Fibroblast of mammary gland (primary cell): Measurements from ENCODE around the gene CNTF.
A peak's percentile ranks its signal among the peaks of the same experiment; 100 is the strongest.

ENCODE experiments used
- DNase-seq: peaks from one replicate; pipeline ENCODE4 v3.0.0-alpha.2; 2010; ENCODE audit warnings: low read depth
- H3K4me3 ChIP-seq: 2 replicates; pipeline ENCODE4 v1.5.1; 2011; ENCODE audit warnings: low read depth, mild to moderate bottlenecking, low read length, moderate library complexity; ENCODE audit not compliant: control insufficient read depth
- TF ChIP-seq, protein P1 (sequence below): conservative IDR thresholded peaks from 2 replicates; pipeline ENCODE4 v1.5.1; 2011; ENCODE audit warnings: low read depth, low read length, inconsistent platforms; ENCODE audit not compliant: control insufficient read depth, insufficient read depth

The CNTF gene

DNA sequence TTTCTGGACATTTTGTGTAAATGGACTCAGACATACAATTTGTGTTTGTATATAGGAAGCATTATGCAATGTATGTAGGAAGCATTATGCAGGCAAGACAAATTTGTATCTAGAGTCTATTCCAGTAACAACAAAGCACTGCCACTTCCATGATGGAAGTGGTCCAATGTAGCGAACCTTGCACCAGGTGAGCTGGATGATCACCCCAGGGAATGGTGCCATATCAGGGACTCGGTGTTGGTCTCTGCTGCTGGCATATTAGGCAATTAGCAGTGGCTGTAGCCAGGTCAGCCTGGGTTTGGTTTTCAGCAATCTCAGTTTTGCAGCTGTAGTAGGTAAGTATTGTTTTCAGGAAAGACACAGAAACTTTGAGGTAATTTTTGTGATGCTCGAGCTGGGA is 30.8 kb upstream of the CNTF start:
- TF ChIP-seq, protein P1, sequence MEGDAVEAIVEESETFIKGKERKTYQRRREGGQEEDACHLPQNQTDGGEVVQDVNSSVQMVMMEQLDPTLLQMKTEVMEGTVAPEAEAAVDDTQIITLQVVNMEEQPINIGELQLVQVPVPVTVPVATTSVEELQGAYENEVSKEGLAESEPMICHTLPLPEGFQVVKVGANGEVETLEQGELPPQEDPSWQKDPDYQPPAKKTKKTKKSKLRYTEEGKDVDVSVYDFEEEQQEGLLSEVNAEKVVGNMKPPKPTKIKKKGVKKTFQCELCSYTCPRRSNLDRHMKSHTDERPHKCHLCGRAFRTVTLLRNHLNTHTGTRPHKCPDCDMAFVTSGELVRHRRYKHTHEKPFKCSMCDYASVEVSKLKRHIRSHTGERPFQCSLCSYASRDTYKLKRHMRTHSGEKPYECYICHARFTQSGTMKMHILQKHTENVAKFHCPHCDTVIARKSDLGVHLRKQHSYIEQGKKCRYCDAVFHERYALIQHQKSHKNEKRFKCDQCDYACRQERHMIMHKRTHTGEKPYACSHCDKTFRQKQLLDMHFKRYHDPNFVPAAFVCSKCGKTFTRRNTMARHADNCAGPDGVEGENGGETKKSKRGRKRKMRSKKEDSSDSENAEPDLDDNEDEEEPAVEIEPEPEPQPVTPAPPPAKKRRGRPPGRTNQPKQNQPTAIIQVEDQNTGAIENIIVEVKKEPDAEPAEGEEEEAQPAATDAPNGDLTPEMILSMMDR: no peak
- no peak for DNase-seq
- no peak overlapping the region for H3K4me3 ChIP-seq

DNA sequence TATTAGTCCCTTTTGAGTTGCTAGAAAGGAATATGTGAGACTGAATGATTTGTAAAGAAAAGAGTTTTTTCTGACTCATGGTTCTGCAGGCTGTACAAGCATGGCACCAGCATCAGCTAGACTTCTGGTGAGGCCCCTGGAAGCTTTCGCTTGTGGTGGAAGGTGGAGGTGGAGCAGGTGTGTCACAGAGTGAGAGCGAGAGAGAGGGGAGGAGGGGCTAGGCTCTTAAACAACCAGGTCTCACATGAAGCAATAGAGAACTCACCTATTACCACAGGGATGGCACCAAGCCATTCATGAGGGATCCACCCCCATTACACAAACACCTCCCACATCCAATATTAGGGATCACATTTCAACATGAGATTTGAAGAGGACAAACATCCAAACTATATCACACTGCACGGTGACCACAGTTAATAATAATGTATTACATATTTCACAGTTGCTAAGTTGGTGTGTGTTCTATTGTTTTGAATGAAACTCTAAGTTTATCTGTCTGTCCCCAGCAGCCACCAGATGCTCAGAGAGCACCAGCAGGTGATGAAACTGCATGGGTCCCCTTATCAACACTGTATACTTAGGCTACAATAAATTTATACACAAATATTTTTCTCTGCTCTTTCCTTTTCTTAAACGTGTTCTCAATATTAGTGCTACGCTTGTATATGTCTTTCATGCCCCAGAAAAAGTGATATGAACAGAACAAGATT is 29.5 kb upstream of the CNTF start:
- no peak for DNase-seq

DNA sequence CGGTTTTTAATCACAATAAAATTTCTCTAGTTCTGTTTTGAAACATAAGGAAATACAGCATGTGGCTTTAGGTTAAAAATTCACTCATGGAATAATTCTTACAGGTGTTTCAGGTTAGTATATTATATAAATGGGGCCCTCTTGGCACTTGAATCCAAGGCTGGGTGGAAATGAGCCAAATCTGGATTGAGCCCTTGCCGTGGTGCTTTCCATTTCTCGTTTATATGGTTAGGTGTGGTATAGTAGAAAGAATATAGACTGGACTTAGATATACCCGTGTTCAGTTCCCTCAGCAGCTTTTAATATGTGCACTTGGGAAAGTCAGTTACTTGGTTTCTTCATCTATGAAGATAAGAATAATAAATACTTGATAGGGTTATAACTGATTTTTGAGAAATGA is 27.6 kb upstream of the CNTF start:
- DNase-seq: no peak
- TF ChIP-seq, protein P1: no peak
- no peak overlapping the region for H3K4me3 ChIP-seq

More for the DNA sequence above, 29.5 kb upstream of the CNTF start:
- H3K4me3 ChIP-seq: no peak overlapping the region
- TF ChIP-seq, protein P1: no peak

DNA sequence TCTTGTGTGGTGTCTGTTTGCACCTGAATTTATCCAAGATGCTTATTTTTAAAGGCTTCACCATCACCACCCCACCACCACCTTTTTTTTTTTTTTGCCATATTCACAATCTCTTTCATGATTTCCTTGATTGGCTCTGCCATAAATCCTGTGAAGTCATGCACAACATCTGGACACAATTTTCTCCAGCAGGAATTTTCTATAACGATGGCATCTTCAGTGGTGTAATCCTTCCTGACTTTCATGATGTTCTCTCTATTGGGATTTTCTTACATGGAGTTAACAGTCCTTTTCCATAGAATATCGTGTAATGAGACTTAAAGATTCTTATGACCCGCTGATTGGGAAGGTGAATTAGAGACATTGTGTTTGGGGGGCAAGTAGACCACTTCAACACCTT is 25.8 kb upstream of the CNTF start:
- peak; percentile 35 for DNase-seq
- TF ChIP-seq, protein P1: no peak
- H3K4me3 ChIP-seq: no peak overlapping the region

DNA sequence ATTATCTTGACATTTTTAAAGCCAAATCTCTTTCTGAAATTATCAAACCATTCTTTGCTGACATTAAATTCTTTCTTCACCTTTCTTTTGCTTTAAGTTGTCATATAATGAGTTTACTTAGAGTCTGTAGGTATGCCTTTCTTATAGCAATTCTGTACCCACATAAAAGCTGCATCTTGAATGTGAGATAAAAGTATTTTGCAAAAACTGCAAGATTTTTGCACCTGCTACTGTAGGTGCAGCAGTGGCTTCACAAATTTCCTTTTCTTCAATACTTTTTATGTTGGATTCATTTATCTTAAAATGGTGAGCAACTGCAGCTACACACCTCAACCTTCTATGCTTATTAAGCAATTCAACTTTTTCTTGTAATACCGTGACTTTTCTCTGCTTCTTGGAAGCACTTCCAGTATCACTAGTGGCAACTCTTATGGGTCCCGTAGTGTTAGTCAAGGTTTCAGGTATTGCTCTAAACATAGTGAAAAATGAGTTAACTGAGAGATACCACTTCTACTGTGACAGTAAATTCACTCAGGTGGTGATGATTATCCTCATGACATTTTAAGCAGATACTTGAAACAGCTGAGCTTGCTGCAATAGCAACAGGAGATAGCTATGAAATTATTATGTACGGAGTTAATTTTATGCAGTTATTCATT is 24.9 kb upstream of the CNTF start:
- H3K4me3 ChIP-seq: no peak overlapping the region
- TF ChIP-seq, protein P1: no peak
- DNase-seq: no peak

DNA sequence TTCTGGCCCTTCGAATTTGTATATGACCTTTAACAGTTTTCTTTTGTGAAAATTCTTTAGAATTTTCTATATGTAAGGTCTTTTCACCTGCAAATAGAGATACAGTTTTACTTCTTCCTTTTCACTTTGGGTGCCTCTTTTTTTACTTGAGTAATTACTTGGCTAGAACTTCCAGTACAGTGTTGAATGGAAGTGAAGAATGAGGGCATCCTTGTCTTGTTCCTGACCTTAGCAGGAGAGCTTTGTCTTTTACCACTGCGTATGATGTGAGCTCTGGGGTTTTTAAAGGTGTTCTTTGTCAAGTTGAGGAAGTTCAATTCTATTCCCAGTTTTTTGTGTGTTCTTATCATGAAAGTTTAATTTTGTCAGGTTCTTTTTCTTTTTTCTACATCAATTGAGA is 22.0 kb upstream of the CNTF start:
- TF ChIP-seq, protein P1: no peak
- no peak overlapping the region for H3K4me3 ChIP-seq
- no peak for DNase-seq
